Fibroblast of lung (primary cell): ENCODE data around the gene WDHD1. TPM values are rescaled to one million over a fixed set of nuclear protein-coding genes. Genes with fewer than 3 reads are reported as not detected.

Source experiments
- DNase-seq, 2 donors: peaks; one replicate each; pipeline versions ENCODE4 v3.0.0 to v3.0.0-alpha.2; 2010; ENCODE audit warnings: low read depth in 2 of 2
- H2AFZ ChIP-seq: 2 replicates; pipeline ENCODE4 v1.5.1; 2012; ENCODE audit warnings: low read length, control low read depth, inconsistent platforms
- H3K27ac ChIP-seq: 2 replicates; pipeline ENCODE4 v1.5.1; 2011; ENCODE audit warnings: low read length, control low read depth; ENCODE audit not compliant: insufficient read depth
- H3K27me3 ChIP-seq: 2 replicates; pipeline ENCODE4 v1.5.1; 2011; ENCODE audit warnings: mild to moderate bottlenecking, low read length; ENCODE audit not compliant: control insufficient read depth, insufficient read depth
- H3K36me3 ChIP-seq: 2 replicates; pipeline ENCODE4 v1.5.1; 2011; ENCODE audit warnings: low read length; ENCODE audit not compliant: control insufficient read depth, insufficient read depth
- H3K4me1 ChIP-seq: 2 replicates; pipeline ENCODE4 v1.5.1; 2011; ENCODE audit warnings: low read length; ENCODE audit not compliant: control insufficient read depth, insufficient read depth; ENCODE audit errors: extremely low read depth
- H3K4me2 ChIP-seq: 2 replicates; pipeline ENCODE4 v1.5.1; 2011; ENCODE audit warnings: low read length, control low read depth; ENCODE audit not compliant: insufficient read depth; ENCODE audit errors: extremely low read depth
- H3K4me3 ChIP-seq, 4 experiments: fragments of 200-600 bp in 1 of 4; sonication (generic) in 1 of 4; replicated peaks in 1 of 4; 2 replicates each; pipeline ENCODE4 v1.5.1; 2011 to 2016; ENCODE audit warnings: low read length in 4 of 4, low read depth in 3 of 4, mild to moderate bottlenecking in 3 of 4, control low read depth in 2 of 4, inconsistent platforms in 1 of 4, mixed read lengths in 1 of 4; ENCODE audit not compliant: insufficient read depth in 1 of 4; ENCODE audit errors: control extremely low read depth in 1 of 4
- H3K79me2 ChIP-seq: 2 replicates; pipeline ENCODE4 v1.5.1; 2012; ENCODE audit warnings: mild to moderate bottlenecking, low read length, inconsistent platforms; ENCODE audit not compliant: control insufficient read depth, insufficient read depth
- H3K9ac ChIP-seq: 2 replicates; pipeline ENCODE4 v1.5.1; 2011; ENCODE audit warnings: mild to moderate bottlenecking, low read length, control low read depth; ENCODE audit not compliant: insufficient read depth
- H3K9me3 ChIP-seq: 2 replicates; pipeline ENCODE4 v1.5.1; 2012; ENCODE audit warnings: low read depth, low read length; ENCODE audit not compliant: control insufficient read depth, insufficient read depth
- H4K20me1 ChIP-seq: 2 replicates; pipeline ENCODE4 v1.5.1; 2011; ENCODE audit warnings: low read length; ENCODE audit not compliant: control insufficient read depth, insufficient read depth; ENCODE audit errors: extremely low read depth
- CTCF ChIP-seq, 2 donors: IDR thresholded peaks in 1 of 2; conservative IDR thresholded peaks in 1 of 2; 1 replicate in 1 of 2; 2 replicates in 1 of 2; pipeline ENCODE4 v1.5.1; 2011 to 2012; ENCODE audit warnings: low read length in 2 of 2, control low read depth in 1 of 2, inconsistent platforms in 1 of 2, low read depth in 1 of 2, mild to moderate bottlenecking in 1 of 2
- EZH2 ChIP-seq: IDR thresholded peaks from 2 replicates; pipeline ENCODE4 v1.5.1; 2012; ENCODE audit warnings: low read length, control low read depth, mild to moderate bottlenecking; ENCODE audit errors: missing control alignments
- polyA plus RNA-seq, 2 donors: library from polyadenylated mRNA; depleted of rRNA in 1 of 2; stranded (reverse) in 1 of 2; unstranded in 1 of 2; fragments of >200 nt; gene quantifications; 2 replicates each; pipeline ENCODE4 v1.2.1, GENCODE V29; 2011 to 2012; ENCODE audit warnings: missing spikeins in 1 of 2
- total RNA-seq: library from RNA; depleted of rRNA; stranded (reverse); fragments of >200 nt; gene quantifications from 2 replicates; pipeline ENCODE4 v1.2.1, GENCODE V29; 2014

WDHD1 gene
- total and polyA plus RNA-seq, 2 donors (not counting 1 experiment from before 2014, with no cell fraction given), result 7.3 to 8.6 TPM

- no peak overlapping the region for H3K27ac ChIP-seq
- no peak overlapping the region for H3K4me2 ChIP-seq
- peaks cover 2% of the 10 kb centered on the region for H3K36me3 ChIP-seq
- peaks cover 2% of the 10 kb centered on the region for H3K4me1 ChIP-seq
- TF ChIP-seq EZH2, result no peak
- no peak for TF ChIP-seq CTCF (conservative IDR thresholded peaks at IDR 0.05 in 1 of 2, IDR thresholded peaks at IDR 0.05 in 1 of 2; ENCODE audit: low read depth in 1 of 2, low read length in 2 of 2)
- H3K9me3 ChIP-seq, result no peaks in the 10 kb centered on the region
- H2AFZ ChIP-seq, result no peak overlapping the region
- H3K79me2 ChIP-seq, result no peaks in the 10 kb centered on the region
- no peaks in the 10 kb centered on the region for H4K20me1 ChIP-seq
- no peaks in the 10 kb centered on the region for H3K27me3 ChIP-seq
- no peak for DNase-seq
- H3K4me3 ChIP-seq, result no peak overlapping the region
- H3K9ac ChIP-seq, result no peak overlapping the region
These were observed 47.9 kb downstream of the WDHD1 start for GRCh38 chr14:54979039-54979438.

GRCh38 chr14:54976316-54976715, 50.6 kb downstream of the WDHD1 start:
- Histone ChIP-seq H4K20me1 (no peaks in the 10 kb centered on the region), H3K79me2 (no peaks in the 10 kb centered on the region), H2AFZ (no peak overlapping the region), H3K36me3 (no peaks in the 10 kb centered on the region), H3K27me3 (no peaks in the 10 kb centered on the region), H3K27ac (no peak overlapping the region), H3K4me3 (no peak overlapping the region), H3K9ac (no peak overlapping the region), H3K4me1 (peaks cover 2% of the 10 kb centered on the region), H3K9me3 (no peaks in the 10 kb centered on the region), H3K4me2 (no peak overlapping the region)
- DNase-seq, result peak; percentile 71 to 90
- TF ChIP-seq EZH2 (no peak), CTCF (conservative IDR thresholded peaks at IDR 0.05 in 1 of 2, IDR thresholded peaks at IDR 0.05 in 1 of 2; ENCODE audit: low read depth in 1 of 2, low read length in 2 of 2) (no peak)

- no peaks in the 10 kb centered on the region for H3K9me3 ChIP-seq
- no peak overlapping the region for H3K4me2 ChIP-seq
- TF ChIP-seq EZH2, result no peak
- TF ChIP-seq CTCF (conservative IDR thresholded peaks at IDR 0.05 in 1 of 2, IDR thresholded peaks at IDR 0.05 in 1 of 2; ENCODE audit: low read depth in 1 of 2, low read length in 2 of 2), result no peak
- H4K20me1 ChIP-seq, result no peaks in the 10 kb centered on the region
- no peaks in the 10 kb centered on the region for H3K36me3 ChIP-seq
- H3K4me1 ChIP-seq, result peaks cover 2% of the 10 kb centered on the region
- no peak overlapping the region for H3K9ac ChIP-seq
- no peak overlapping the region for H2AFZ ChIP-seq
- no peak overlapping the region for H3K4me3 ChIP-seq
- H3K79me2 ChIP-seq, result no peaks in the 10 kb centered on the region
- H3K27ac ChIP-seq, result no peak overlapping the region
- DNase-seq, result peak; percentile 9 to 12
- H3K27me3 ChIP-seq, result no peaks in the 10 kb centered on the region
These were observed 51.0 kb downstream of the WDHD1 start for GRCh38 chr14:54975856-54976255.
